Activated naive CD8-positive, alpha-beta T cell treated with anti-CD3 and anti-CD28 coated beads, Interleukin-2, amount 50 U/mL, for 16 hours (primary cell): Measurements from ENCODE around the gene OGDH.

Experiments used
- DNase-seq: peaks from one replicate; pipeline ENCODE4 v3.0.0-alpha.2; 2020; ENCODE audit warnings: low read depth, low spot score

OGDH gene

DNA sequence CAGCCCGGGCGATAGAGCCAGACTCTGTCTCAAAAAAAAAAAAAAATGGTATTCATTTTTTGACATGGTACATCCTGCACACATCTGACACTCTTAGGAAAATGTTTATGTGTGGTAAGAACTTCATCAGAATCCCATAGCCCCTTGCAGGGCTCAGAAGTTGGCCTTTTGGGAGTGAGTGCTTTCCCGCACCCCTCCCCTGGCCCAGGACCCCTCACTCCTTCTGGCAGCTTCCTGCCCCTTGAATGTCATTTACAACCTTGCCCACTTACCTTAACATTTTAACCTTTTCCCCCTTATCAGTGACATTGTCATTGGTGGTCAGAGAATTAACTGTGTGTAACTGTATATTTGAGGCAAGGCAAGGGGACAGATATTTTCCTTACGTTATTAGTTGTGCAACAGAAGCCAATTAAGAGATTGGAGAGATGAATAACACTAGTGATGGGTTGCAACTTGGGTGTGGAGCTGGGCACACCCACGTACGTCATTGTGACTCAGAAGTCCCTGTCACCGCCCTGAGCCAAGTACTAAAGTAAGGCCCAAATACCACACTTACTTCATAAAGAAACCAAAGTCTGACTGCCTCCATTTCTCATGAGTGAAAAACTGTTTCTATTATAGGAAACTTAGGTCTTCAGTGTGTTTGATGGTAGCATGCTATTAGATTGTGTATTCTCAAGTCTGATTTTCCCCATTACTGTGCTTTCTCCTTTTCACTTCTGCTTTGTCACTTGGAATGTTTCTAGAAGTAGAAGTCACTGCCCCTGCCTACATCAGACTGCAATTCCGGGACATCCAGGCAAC, 31.6 kb downstream of the OGDH start:
- peak; percentile 42 for DNase-seq

DNA sequence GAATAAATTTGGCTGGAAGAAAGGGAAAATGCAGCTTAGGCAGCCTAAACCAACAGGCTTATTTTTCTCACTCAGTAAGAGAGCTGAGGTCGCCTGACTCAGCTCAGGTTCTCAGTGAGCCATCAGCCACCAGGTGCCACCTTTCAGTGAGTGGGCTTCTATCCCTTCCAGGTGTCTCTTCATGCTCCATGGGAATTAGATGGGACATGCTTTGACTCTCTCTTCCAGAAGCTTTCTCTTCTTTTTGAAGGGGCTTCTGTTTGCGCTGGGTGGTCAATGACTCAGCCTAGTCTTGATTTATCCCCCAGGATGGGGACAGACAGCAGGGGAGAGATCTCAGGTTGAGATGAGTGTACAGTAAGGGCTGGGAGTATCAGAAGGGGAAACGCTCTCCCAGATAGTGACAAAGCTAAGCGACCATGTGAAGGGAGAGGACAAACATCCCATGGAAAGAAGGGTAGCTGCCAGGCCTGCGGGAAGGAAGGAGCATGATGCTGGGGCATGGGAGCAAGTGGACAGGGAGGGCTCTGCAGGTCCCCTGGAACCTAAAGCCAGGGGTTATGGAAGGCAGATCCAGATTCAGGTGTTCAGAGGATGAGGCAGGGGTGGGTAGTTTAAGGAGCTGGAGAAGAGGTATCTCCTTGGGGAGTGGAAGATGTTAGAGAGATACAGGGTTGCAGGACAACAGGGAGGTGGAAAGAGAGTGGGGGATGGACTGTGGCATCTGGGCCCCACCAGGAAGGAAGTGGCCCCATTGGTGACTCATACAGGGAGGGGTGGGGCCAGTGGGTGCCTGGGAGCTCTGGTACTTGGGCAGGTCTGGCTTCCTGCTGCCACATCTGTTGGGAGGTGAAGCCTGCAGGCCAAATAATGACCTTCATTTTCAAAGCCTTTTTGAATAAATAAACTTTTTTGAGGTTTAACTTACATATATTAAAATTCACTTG, 32.5 kb downstream of the OGDH start:
- DNase-seq: peak; percentile 54

DNA sequence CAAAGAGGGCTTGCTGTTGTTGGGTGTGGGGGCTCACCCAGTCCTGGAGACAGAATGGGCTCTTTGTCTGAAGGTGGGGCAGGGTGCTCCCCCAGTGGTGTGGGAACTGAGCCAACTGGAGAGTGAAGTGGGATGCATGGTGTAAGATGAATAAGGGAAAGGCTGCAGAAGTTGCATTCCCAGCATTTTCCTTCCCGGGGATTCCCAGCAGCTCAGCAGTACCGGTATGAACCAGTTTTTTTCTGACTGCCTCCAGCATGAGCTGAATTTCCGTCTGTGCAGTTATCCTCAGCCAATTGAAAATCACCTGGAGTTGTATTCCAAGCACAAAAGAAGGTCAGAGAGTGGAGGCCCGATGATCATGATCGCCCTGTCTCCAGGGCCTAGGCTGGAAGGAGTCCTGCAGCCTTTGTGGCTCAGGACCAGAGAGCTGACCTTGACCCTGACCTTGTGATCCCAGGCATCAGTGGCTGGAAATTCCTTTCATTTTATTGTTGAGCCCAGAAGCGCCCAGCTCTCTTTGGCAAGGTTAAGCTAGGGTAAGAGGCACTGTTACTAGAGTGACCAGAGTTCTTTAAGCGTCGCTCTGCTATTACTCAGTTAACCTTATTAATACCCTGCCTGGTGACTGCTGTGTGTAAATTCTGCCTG, 33.4 kb downstream of the OGDH start:
- no peak for DNase-seq

DNA sequence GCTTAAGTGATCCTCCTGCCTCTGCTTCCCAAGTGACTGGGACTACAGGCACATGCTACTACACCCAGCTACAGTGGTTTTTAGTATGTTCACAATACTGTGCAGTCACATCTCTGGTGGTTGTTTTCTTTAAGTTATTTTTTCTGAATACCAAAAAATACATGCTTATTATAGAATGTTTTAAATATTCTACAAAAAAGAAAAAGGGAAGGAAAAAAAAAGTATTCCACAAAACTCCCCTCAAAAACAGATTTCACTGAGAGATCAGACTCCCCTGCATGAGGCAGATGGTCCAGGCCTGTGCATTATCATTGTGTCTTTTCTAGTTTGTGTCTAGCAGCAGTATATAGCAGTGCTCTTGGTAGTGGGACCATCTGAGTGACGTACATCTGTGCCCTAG, 36.8 kb downstream of the OGDH start:
- no peak for DNase-seq

DNA sequence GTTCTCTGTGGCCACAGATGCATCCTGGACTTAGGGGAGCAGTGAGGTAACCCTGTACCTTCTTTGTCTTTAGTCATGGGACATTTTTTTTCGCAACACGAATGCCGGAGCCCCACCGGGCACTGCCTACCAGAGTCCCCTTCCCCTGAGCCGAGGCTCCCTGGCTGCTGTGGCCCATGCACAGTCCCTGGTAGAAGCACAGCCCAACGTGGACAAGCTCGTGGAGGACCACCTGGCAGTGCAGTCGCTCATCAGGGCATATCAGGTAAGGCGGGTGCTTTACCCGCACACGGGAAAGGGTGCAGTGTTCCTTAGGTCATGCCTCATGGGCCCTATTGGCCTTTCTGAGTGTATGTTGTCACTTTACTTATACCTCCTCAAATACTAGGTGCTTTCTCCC, 38.8 kb downstream of the OGDH start:
- no peak for DNase-seq

DNA sequence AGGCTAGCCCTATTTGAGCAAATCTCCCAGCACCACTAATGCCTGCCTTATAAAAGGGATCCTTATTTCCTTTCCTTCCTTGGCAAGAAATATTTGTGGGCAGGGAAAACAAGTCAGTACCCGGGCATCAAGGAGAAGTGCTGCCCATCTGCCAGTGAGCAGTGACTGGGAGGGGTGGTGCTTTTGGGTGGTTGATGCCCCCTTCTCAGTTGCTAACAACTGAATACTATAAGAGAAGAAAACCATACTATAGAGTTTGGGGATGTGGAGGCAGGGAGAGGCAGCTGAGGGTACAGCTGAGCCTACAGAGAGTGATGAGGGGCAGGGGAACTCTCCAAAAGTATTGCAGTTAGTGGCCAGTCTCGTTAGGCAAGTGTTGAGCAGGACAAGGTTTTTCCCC, 39.3 kb downstream of the OGDH start:
- DNase-seq: no peak

DNA sequence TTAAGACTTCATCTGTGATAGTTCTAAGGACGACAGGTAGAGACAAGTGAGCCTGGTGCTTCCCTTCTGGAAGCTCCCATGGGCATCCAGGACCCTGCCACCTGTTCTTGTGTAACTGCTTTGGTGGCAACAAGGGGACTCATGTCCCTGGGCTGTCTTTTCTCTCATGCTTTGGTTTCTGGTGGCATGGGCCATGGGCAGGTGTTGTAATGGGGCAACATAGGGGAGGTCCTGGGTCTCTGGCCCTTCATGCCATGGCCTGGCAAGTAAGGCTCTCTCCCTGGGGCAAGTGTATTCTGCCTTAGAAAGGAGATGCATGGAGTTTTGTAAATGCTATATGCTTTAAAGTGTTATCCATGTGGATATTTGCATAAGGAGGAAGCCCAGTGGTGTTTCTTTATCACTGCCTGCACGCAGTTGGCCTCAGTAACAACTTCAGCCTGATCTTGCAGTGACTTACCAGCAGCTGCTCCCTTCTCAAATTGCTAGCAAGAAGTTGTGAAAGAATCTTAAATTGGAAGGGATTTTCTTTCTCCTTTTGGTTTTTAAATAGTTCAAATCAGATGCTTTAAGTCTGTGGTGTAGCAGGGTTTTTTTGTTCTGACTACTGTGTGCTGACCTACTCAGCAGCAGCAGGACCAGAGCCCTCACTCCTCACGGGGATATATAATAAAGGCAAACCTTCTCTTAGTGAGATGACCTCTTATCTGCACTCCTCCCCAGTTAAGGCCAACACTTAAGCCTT, 39.9 kb downstream of the OGDH start:
- no peak for DNase-seq

DNA sequence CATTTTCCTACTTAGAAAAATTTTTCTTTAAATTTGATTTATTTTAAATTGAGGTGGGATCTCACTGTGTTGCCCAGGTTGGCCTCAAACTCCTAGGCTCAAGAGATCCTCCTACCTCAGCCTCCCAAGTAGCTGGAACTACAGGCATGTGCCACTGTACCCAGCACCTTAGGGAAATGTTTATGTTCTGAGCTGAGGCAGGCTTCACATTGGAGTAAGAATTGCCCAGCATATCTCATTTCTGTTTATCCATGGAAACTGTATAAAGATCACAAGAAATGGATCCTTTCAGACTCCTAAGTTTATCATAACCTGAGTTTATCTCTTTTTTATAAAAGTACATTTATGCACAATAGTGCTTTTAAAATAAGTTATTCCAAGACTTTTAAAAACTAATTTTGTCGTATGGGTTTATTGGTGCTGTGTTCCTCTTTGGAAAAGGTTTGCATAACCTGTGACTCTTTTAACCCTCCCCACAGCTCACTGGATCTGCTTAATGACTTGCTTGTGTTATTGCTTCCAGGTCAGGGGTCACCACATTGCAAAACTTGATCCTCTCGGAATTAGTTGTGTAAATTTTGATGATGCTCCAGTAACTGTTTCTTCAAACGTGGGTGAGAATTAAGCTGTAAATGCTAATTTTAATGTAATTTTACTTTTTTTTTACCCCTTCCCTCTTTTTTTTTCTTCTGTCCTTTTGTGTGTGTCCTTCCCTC, 40.7 kb downstream of the OGDH start:
- DNase-seq: no peak

DNA sequence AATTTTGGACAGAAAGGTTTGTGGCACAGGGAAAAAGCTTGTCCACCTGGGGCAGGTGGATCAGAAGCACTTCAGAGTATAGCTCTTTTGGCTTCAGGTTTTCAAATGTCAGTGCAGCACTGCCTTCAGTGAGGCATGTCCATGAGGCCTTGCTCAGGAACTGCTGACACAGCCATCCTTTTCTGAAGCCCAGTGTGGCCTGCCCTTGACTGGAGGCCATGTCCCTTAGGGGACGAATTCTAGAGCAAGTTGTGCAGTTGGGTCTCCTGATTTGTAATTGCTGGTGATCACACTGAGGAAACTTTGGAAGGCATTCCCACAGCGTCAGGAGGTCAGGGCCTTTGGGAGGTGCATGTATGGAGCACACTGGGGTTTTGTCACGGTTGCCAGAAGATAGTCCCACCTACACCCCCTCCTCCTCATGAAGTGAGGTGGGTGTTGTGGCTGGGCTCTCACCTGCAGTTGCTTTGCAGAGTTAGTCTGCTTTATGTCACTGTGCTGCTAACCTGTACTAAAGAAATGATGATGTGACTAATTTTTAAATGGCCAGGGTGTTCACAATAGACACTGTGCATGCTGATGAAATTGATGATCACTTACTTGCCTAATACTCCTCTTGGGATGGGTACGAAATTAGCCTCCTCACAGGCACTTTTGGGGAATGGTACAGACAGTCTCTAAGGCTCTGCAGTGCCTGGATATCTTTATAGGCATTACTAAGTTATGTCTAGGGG, 41.7 kb downstream of the OGDH start:
- no peak for DNase-seq

DNA sequence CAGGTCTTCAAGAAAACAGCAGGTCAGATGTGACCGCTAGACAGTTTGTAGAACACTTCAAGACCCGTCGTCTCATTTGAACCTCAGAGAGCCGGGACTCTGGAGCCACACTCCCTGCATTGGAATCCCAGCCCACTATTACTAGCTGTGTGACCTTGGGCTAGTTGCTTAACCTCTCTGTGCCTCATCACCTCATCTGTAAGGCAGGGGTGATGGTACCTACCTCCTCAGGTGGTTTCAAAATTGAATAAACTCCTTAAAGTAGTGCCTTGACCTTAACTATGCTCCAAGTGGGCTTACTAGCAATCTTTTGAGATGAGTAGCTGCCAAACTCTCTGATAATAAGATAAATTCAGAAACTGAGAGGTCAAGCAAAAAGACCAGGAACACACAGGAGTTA, 43.8 kb downstream of the OGDH start:
- no peak for DNase-seq

DNA sequence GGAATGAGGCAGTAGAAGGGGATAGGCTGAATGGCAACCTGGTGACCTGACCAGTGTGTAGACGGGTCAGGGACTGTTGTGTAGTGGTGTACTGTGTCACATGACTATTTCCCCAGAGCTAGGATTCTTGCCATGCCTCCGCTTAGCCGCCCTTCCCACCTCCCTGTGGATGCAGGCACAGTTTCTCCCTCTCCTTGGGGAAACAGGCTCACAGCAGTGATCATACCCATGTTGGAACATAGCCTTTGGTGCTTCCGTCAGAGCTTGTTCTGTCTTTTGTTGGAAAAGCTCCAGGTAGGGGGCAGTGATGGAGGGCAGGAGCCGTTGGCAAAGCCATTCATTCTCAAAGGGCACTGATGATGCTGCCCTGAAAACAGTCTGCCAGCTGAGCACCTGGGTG, 44.3 kb downstream of the OGDH start:
- no peak for DNase-seq

DNA sequence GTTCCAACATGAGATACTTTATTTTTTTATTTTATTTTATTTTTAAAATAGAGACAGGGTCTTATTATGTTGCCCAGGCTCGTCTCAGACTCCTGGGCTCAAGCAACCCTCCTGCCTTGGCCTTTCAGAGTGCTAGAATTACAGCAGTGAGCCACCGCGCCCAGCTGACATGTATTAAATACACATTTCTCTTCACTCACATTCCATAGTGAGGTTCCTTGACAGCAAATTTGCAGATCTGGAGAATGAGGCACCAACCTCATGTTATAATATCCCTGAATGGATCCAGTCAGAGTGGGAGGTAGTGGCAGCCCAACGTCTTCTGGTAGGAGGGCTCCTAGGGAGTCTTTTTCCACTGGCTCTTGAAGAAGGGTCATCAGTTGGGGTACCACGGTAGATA, 46.1 kb downstream of the OGDH start:
- DNase-seq: no peak

DNA sequence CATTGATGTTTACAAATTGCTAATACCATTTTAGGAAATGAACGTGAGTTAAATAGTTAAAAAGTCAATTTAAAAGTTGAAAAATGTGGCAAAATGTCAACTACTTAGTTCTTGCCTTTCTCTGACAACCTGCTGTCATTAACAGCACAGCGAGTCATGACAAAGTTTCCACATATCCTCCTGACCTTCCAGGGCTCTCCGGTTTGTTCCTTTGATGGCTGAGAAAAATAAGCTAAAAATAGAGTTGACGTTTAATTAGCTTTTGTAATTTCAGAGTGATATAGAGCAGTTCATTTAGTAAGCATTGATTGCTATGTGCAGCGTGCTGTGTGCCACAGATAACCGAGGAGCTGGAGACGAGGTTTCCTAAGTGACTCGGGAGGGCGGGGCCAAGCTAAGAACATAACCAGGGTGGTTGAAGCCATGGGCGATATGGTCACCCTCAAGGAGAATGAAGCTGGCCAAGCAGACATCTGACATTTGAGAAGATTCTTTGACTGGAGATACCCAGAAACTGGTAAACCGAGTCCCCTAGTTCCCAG, 47.9 kb downstream of the OGDH start:
- DNase-seq: no peak

DNA sequence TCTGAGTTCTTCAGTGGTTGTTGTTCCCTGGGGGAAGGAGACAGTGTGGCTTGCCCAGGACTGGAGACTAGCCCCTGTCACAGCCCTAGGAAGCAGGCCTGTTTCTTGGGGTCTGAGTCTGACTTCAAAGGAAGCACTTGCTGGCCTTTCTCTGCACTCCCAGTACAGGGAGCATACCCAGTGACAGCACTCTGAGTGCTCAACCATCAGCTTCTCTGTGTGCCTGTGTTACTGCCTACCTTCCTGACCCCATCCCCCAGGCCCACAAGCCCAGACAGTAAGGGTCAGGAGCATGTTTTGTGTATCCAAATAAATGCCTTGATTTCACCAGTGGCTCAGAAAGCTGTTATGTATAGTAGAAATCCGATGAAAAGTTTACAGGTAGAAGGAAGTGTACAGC, 48.9 kb downstream of the OGDH start:
- no peak for DNase-seq

DNA sequence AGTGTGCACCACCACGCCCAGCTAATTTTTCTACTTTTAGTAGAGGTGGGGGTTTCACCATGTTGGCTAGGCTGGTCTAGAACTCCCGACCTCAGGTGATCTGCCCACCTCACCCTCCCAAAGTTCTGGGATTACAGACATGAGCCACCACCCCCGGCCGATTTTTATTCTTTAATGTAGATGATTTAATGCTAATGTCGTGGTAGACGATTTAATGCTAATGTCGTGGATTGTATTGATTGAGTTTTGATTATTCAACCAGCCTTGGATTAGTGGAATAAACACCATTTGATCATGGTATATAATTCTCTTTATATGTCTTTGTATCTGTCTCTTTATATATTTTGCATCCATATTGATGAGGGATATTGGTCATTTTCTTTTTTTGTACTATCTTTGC, 52.6 kb downstream of the OGDH start:
- DNase-seq: no peak

DNA sequence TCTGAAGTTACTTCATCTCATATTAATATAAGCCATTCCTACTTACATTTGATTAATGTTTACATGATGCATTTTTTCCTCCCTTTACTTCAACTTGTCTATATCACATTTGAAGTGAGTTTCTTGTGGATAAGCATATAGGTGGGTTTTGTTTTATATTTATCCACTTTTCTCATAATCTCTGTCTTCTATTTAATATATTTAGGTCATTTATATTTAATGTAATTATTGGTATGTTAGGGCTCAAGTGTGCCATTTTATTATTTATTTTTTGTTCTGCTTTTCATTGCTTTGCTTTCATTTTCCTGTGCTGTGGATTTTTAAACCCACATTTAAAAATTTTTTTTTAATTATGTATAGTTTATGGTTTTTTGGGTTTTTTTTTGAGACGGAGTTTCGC, 54.8 kb downstream of the OGDH start:
- DNase-seq: no peak

DNA sequence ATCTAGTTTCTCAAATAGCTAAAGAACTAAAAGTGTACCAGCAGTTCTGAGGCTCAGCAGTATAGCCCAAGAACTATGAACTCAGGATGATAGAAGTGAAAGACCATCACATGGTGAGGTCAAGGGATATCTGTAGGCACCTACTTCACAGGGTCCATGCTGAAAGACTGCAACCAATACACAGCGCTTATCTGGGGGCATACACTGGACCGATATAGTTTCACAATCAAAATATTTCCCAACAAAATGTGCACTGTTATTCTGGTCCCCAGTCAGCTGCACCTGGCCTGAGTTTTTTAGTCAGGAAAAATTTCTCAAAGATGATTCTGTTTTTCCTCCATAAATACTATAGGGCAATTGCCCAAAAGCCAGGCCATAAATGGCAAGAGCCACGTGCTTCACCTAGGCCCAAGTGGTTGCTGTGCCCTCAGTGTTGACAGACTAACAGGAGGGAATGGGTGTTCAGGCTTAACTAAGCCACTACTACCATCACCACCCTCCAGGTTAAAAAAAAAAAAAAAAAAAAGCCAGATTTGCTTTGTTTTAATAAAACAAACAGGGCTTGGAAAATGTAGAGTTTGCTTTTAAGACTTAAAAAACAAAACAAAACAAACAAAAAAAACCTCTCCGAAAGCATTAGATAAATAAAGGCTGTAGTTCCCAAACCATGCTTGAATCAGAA, 58.5 kb downstream of the OGDH start:
- DNase-seq: no peak

DNA sequence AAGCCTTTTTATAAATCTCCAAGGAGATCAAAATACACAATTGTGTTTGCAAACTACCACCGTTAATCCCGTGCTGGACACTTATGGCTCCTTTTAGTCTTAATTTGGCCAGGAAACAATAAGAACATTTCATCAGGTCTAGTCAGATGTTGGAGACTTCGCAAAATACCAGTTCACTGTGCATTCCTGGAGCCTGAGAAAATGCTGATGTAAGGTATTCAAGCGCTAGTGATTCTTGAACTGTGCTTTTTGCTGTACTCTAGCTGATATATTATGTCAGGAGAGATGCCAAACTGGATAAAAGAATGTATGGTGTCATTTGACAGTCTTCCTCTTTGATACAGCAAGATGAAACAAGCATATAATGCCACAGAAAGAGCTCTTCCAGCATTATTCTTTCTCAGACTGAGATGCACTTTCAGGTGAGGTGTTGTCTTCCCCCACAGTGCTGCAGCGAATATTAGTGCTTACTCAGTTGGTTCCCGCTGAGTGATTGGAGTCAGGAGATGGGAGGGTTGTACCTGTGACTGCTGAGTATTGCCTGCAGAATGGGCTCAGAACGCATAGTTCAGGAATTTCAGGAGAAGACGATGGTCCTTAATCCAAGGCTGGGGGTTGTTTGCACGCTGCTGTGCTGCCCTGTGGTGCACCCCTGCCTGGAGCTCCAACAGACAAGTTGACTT, 59.2 kb downstream of the OGDH start:
- DNase-seq: no peak

DNA sequence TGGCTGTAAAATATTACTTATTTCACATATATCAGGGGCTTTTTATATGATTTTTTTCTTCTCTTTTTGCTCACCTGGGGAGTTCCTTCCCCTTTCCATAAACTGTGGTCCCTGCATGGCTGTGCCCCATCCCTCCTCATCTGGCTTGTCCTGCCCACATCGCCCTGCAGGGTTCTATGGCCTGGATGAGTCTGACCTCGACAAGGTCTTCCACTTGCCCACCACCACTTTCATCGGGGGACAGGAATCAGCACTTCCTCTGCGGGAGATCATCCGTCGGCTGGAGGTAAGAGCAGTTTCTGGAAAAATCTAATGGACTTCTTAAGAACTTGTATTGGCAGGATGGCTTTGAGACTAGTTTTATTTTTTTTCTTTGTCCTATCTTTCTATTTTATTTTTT, 60.1 kb downstream of the OGDH start:
- DNase-seq: no peak
